OCI-LY7 (cell line): ENCODE results near the gene HOXA10.

Source experiments
- EZH2phosphoT487 ChIP-seq: fragments of 200-600 bp; sonication (generic); IDR thresholded peaks from 2 replicates; pipeline ENCODE4 v1.6.1; 2018; ENCODE audit warnings: low read depth, borderline replicate concordance, mild to moderate bottlenecking, mixed run types, antibody characterized with exemption, low read length, moderate library complexity, mixed read lengths
- TF ChIP-seq, protein P1 (sequence below): fragments of 200-600 bp; sonication (generic); conservative IDR thresholded peaks from 2 replicates; pipeline ENCODE4 v1.5.1; 2014; ENCODE audit warnings: mild to moderate bottlenecking, antibody characterized with exemption, low read length, moderate library complexity, mixed read lengths

DNA sequence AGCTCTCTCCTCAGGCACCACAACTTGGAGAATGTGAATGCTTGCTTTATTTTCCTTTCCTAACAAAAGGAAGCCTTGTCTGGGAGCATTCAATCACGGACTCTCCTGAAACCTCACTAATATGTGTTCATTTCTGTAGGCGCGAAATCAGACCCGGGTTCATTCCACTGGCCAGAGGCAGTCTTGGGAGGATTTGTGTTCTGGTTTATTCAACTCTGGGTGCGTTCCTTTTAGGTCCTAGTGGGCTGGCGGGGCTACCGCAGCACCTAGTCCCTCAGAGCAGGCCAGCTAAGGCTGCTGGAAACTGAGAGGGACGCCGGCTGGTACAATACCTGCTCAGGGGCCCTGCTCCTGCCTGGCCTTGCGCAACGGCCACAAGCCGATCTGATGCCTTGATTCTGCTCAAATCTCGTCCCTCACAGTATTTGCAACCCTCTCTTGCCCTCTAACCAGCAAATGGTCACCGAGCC is 51.1 kb downstream of the HOXA10 start:
- TF ChIP-seq, protein P1, sequence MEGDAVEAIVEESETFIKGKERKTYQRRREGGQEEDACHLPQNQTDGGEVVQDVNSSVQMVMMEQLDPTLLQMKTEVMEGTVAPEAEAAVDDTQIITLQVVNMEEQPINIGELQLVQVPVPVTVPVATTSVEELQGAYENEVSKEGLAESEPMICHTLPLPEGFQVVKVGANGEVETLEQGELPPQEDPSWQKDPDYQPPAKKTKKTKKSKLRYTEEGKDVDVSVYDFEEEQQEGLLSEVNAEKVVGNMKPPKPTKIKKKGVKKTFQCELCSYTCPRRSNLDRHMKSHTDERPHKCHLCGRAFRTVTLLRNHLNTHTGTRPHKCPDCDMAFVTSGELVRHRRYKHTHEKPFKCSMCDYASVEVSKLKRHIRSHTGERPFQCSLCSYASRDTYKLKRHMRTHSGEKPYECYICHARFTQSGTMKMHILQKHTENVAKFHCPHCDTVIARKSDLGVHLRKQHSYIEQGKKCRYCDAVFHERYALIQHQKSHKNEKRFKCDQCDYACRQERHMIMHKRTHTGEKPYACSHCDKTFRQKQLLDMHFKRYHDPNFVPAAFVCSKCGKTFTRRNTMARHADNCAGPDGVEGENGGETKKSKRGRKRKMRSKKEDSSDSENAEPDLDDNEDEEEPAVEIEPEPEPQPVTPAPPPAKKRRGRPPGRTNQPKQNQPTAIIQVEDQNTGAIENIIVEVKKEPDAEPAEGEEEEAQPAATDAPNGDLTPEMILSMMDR, result no peak
- TF ChIP-seq EZH2phosphoT487, result no peak
